Uterus (tissue), 4 donors: ENCODE data around the gene INPP5A. TPM values are rescaled to one million over a fixed set of nuclear protein-coding genes. Genes with fewer than 3 reads are reported as not detected.
"Not testable (repeated sequence)": the region's sequence is repeated elsewhere in the genome, so short reads cannot be mapped to it uniquely, and the experiment has no call there.

Source experiments
- DNase-seq, 2 donors: peaks; one replicate each; pipeline ENCODE4 v3.0.0-alpha.2; 2019 to 2020
- H3K27ac ChIP-seq, 2 donors: fragments of 200-600 bp; sonication (generic); 1 replicate in 1 of 2; 2 replicates in 1 of 2; pipeline ENCODE4 v1.5.1; 2016 to 2018
- H3K27me3 ChIP-seq, 2 donors: fragments of 200-600 bp; sonication (generic); one replicate each; pipeline ENCODE4 v1.5.1; 2018 to 2019; ENCODE audit warnings: control low read depth in 1 of 2
- H3K36me3 ChIP-seq, 2 donors: fragments of 200-600 bp; sonication (generic); one replicate each; pipeline ENCODE4 v1.5.1; 2019; ENCODE audit warnings: control low read depth in 1 of 2
- H3K4me1 ChIP-seq, 2 donors: fragments of 200-600 bp; sonication (generic); one replicate each; pipeline ENCODE4 v1.5.1; 2018 to 2019; ENCODE audit warnings: control low read depth in 1 of 2
- H3K4me3 ChIP-seq, 2 donors: fragments of 200-600 bp; sonication (generic); 1 replicate in 1 of 2; 2 replicates in 1 of 2; pipeline ENCODE4 v1.5.1; 2018 to 2019; ENCODE audit warnings: mild to moderate bottlenecking in 1 of 2
- H3K9me3 ChIP-seq, 2 donors: fragments of 200-600 bp; sonication (generic); one replicate each; pipeline ENCODE4 v1.5.1; 2019; ENCODE audit warnings: control low read depth in 1 of 2
- CTCF ChIP-seq, 4 experiments: fragments of 200-600 bp in 2 of 4; fragments of 450-650 bp in 2 of 4; sonication (generic) in 2 of 4; IDR thresholded peaks; one replicate each; pipeline ENCODE4 v1.5.1; 2016 to 2019; ENCODE audit warnings: antibody characterized with exemption in 4 of 4, mild to moderate bottlenecking in 2 of 4, moderate library complexity in 1 of 4
- POLR2A ChIP-seq, 2 donors: fragments of 450-650 bp; IDR thresholded peaks; one replicate each; pipeline ENCODE4 v1.6.1; 2016; ENCODE audit warnings: antibody characterized with exemption in 2 of 2, mild to moderate bottlenecking in 1 of 2, moderate library complexity in 1 of 2
- intact Hi-C: fragments of 100-400 bp; cut with DNase I; formaldehyde crosslinking; loops from one replicate; pipeline ENCODE4 v1.15.1; 2023; ENCODE audit warnings: low total_unique reads
- total RNA-seq, 4 donors: library from RNA; depleted of rRNA in 3 of 4; stranded (reverse); fragments of >200 nt in 3 of 4; gene quantifications; one replicate each; pipeline versions ENCODE4 v1.1.0 to v1.2.4, GENCODE V29; 2014 to 2023
- donor health status: DM: yes; HTN: yes; CAD: no.

Gene INPP5A
- total RNA-seq, 4 donors from 2014 or later: 22.5 to 160 (median 93.2) TPM

- H3K27ac ChIP-seq: no peak overlapping the region
- no peak for DNase-seq
- H3K36me3 ChIP-seq: no peaks in the 10 kb centered on the region
- H3K4me1 ChIP-seq: no peaks in the 10 kb centered on the region
- H3K27me3 ChIP-seq: no peaks in the 10 kb centered on the region
- no peaks in the 10 kb centered on the region for H3K9me3 ChIP-seq
- intact Hi-C loops: no loop called here
- no peak overlapping the region for H3K4me3 ChIP-seq
- TF ChIP-seq CTCF (IDR thresholded peaks at IDR 0.05) (no peak), POLR2A (IDR thresholded peaks at IDR 0.05) (no peak)
These were observed 228.7 kb downstream of the INPP5A start for GRCh38 chr10:132766291-132766690.

GRCh38 chr10:132768346-132769248, 231.0 kb downstream of the INPP5A start:
- no peak for DNase-seq
- H3K9me3 ChIP-seq: no peaks in the 10 kb centered on the region
- no peaks in the 10 kb centered on the region for H3K36me3 ChIP-seq
- H3K4me3 ChIP-seq: no peak overlapping the region
- H3K27ac ChIP-seq: no peak overlapping the region
- H3K4me1 ChIP-seq: no peaks in the 10 kb centered on the region
- intact Hi-C loops: no loop called here
- H3K27me3 ChIP-seq: no peaks in the 10 kb centered on the region
- no peak for TF ChIP-seq POLR2A (IDR thresholded peaks at IDR 0.05)

- Histone ChIP-seq H3K27ac (no peak overlapping the region), H3K4me3 (no peak overlapping the region), H3K36me3 (no peaks in the 10 kb centered on the region), H3K27me3 (no peaks in the 10 kb centered on the region), H3K4me1 (no peaks in the 10 kb centered on the region), H3K9me3 (no peaks in the 10 kb centered on the region)
- DNase-seq: no peak
- intact Hi-C loops: no loop called here
- TF ChIP-seq POLR2A (IDR thresholded peaks at IDR 0.05) (no peak), CTCF (IDR thresholded peaks at IDR 0.05) (no peak)
These were observed 232.8 kb downstream of the INPP5A start for GRCh38 chr10:132770061-132771021.

- H3K9me3 ChIP-seq, intact Hi-C loops, H3K4me3 ChIP-seq, H3K36me3 ChIP-seq, H3K27me3 ChIP-seq, H3K27ac ChIP-seq, DNase-seq, H3K4me1 ChIP-seq: not testable (repeated sequence)
These were observed 235.2 kb downstream of the INPP5A start for GRCh38 chr10:132772816-132773215.

GRCh38 chr10:132774181-132774901, 236.8 kb downstream of the INPP5A start:
- no peaks in the 10 kb centered on the region for H3K27me3 ChIP-seq
- no peaks in the 10 kb centered on the region for H3K4me1 ChIP-seq
- intact Hi-C loops: no loop called here
- no peaks in the 10 kb centered on the region for H3K36me3 ChIP-seq
- TF ChIP-seq POLR2A (IDR thresholded peaks at IDR 0.05): no peak
- no peak for DNase-seq
- H3K9me3 ChIP-seq: no peaks in the 10 kb centered on the region
- no peak overlapping the region for H3K27ac ChIP-seq
- no peak overlapping the region for H3K4me3 ChIP-seq
